HuH-7 (cell line): ENCODE results near the gene GRAMD1A.
"Not testable (repeated sequence)": the region's sequence is repeated elsewhere in the genome, so short reads cannot be mapped to it uniquely, and the experiment has no call there.

Experiments
- DNase-seq: peaks from one replicate; pipeline ENCODE4 v3.0.0; 2011; ENCODE audit warnings: low spot score

Gene GRAMD1A

DNA sequence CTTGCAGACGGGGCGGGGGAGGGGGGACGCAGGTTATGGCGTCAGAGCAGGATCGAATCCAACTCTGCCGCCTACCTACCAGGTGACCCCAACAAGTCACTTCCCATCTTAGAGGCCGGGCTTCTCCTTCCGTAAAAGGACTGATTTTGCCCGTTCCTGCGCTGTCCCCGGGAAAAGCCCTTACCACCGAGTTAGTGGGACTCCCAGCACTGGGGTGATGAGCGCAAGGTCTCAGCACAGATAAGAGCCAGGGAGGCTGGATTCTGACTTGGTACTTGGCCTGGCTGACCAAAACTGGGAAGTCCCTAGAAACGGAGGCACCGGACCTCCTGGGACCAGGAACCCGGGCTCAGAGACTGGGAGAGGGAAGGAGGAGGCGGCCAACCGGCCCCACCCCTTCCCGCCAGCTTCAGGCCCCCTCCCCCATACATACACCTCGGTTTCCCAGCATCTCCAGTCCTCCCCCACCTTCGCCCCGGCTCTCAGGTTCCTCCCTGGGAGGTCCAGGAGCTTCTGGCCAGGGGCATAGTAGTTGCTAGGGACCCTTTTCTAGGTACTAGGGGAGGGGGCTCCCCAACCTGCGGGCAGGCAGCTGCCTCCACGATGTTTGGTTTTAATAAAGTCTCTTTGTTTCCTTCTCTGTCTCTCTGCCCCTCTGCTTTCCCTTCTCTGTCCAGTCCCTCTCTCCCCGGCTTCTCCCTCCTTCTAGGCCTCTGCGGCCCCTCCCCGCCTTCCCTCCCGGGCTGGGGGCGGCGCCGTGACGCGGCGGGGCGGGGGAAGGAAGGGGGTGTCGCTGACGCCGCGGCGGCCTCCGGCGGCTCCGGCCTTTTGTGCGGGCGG is at the start of gene GRAMD1A:
TSS of gene GRAMD1A (plus strand) at position 826 of the 840 bp plus-strand sequence. CDS start 156 bp downstream, outside the sequence.
- DNase-seq, result peak; percentile 90

DNA sequence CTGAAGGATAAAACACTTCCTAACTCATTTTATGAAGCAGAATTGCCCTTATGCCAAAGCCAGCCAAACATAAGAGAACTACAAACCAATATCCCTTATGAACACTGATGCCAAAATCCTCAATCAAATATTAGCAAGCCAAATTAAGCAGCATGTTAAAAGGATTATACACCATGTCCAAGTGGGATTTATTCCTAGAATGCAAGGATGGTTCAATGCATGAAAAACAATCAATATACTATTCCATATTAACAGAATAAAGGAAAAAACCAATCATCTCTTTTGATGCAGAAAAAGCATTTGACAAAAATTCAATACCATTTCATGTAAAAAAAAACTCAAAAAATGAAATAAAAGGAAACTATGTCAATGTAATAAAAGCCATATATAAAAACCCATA is 47.0 kb upstream of the GRAMD1A start:
- no peak for DNase-seq

GRCh38 chr19:34957830-34958751 is 42.0 kb upstream of the GRAMD1A start:
- no peak for DNase-seq

- DNase-seq, result no peak
Observed at GRCh38 chr19:34959021-34959420, 41.1 kb upstream of the GRAMD1A start.

DNA sequence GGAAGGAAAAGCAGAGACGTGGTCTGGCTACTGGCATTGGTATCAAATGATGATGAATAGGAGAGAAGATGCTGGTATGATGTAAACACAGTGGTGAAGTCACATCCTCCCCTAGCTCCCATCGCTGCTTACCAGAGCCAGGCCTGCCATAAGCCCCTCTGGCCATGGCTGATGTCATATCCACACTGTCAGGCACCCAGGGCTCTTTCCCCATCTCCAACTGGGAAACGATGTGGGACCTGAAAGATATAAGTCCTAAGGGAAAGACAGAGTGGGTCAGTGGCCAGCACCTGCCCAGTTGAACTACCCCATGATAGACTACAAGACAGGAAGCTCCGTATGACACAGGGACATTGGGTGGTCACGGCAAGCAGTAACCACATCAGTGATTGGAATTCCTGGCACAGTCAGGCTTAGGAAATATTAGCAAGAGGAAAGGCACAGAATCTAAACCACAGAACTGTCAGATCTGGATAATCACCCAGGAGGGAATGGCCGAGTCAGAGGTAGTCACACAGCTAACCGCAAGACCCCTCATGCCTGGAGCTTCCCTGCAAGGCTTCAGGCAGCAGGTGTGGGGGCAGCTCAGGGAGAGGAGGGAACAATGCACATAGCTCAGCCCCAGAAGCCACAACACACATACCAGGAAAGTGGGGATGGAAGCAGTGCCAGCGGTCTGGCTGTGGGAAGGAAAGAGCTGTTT is 39.9 kb upstream of the GRAMD1A start:
- DNase-seq, result no peak

DNA sequence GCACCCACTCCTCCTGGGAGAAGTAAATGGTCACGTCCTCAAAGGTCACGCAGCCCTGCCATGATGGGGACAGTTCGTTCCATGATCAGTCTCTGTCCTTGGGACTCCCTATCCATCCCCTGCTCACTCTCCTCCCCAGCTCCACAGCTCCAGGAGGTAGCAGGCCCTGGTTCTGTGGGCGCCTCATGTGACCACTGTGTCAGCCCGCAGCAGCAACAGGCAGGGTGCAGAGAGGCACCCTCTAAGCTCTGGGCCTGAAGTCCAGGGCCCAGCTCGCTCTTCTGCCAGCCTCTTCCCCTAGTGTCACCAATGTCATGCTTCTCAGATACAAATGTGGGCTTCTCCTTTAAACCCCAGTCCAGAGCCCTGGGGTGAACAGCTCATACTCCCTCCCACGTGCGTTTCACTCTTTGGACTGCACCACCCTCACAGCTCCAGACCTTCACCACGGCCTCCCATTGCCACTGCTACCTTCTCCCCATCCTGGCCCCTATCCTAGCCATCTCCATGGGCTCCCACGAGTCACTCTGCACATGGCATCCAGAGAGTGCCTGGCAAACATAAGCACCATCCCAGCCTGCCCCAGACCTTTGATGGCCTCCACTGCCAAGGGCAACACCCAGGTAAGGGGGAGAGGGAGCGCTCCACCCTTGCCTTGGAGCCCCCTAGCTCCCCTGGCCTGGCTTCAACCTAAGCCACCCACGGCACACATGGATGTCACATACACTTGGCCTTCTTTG is 39.0 kb upstream of the GRAMD1A start:
- no peak for DNase-seq

GRCh38 chr19:34961775-34962686 is 38.1 kb upstream of the GRAMD1A start:
- peak; percentile 37 for DNase-seq

GRCh38 chr19:34962687-34963572 is 37.2 kb upstream of the GRAMD1A start:
- DNase-seq, result peak; percentile 23

DNA sequence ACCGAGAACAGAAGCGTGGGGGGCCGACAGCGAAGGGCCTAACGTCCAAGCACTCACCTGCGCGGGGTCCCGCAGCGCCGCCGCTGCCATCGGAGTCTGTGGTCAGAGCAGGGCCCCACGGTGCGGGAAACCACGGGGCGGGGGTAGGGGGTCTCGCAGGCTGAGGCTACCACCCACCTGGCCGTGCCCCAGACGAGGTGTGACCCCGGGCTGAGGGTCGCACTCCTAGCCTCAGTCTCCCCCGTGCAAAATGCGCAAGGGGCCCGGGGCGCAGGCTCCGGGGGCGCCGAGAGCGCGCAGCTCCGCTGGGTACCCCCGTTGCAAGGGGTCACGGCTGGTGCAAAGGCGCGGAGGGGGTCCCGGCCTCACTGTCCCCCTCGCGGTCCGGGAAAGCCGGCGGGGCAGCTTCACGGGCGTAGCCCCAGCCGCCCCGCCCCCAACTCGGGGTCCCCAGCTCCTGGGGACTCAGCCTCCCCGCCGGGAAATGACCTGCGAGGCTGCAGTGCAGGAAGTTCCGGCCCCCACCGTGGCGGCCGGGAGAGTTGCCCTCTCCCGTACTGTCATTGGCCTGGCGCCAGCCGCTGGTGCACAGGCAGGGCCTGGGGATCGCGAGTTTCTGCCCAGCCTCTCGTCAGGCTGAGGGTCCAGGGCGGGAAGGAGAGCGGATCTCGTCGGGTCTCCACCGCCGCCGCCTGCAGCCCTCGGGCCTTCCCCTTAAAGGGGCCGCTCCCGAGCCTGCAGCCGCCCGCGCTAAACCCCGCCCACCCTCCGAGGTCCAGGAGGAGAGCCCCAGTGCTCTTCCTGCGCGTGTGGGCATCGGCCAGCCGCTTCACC is 36.3 kb upstream of the GRAMD1A start, which contains the start of gene ZNF792:
TSS of gene ZNF792 (minus strand) at position 657 of the 834 bp plus-strand sequence. CDS start at position 90, 567 bp downstream.
- DNase-seq, result peak; percentile 75

- DNase-seq, result no peak
Observed at GRCh38 chr19:34964598-34964997, 35.5 kb upstream of the GRAMD1A start.

DNA sequence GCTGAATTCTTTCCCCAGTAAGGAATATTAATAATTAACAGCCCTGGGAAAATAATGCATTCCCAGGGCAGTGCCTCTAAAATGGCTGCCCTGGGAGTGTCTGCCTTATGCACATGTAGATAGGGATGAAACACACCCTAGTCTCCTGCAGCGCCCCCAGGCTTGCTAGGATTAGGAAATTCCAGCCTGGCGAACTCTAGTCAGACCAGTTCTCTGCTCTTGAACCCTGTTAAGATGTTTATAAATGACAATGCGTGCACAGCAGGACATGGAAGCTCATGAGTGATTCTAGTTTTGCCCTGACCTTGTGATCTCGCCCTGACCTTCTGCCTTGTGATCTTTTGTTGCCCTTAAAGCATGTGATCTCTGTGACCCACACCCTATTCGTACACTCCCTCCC is 34.6 kb upstream of the GRAMD1A start:
- DNase-seq, result not testable (repeated sequence)

- DNase-seq, result no peak
Observed at GRCh38 chr19:34967551-34967950, 32.6 kb upstream of the GRAMD1A start.

- no peak for DNase-seq
Observed at GRCh38 chr19:34969721-34970120, 30.4 kb upstream of the GRAMD1A start.

GRCh38 chr19:34970185-34970780 is 29.8 kb upstream of the GRAMD1A start:
- DNase-seq, result not testable (repeated sequence)

DNA sequence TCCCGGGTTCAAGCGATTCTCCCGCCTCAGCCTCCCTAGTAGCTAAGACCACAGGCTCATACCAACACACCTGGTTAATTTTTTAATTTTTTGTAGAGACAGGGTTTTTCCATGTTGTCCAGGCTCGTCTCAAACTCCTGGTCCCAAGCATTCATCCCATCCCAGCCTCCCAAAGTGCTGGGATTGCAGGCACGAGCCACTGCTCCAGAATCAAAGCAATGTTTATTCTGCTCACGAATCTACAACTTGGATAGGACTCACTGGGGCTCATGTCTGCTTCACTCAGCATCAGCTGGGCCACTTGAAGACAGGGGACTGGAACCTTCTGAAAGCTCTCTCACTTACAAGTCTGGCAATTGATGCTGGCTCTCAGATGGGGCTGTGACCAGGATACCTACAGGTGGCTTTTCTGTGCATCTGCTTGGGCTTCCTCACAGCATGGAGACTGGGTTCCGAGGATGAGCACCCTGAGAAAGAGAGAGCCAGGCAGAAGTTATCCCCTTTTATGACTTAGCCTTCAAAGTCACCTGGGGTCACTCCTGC is 27.9 kb upstream of the GRAMD1A start:
- DNase-seq, result no peak

DNA sequence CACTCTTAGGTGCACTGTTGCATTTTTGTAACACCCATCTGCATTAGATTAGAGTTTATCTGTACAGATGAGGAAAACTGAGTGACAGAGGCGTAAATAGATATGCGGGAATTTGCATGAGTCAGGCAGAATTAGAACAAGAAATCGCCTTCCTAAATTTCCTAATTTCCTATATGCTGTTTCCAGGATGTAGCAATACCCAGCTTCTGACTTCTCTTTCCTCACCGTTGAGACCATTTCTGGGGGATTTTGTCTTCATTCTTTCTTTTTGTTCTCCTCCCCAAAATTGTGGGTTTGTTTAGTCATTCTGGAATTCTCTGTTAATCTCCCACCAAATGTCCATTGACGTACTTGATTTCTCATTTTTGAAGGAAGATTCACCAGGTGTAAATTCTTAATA is 25.5 kb upstream of the GRAMD1A start:
- DNase-seq, result no peak

DNA sequence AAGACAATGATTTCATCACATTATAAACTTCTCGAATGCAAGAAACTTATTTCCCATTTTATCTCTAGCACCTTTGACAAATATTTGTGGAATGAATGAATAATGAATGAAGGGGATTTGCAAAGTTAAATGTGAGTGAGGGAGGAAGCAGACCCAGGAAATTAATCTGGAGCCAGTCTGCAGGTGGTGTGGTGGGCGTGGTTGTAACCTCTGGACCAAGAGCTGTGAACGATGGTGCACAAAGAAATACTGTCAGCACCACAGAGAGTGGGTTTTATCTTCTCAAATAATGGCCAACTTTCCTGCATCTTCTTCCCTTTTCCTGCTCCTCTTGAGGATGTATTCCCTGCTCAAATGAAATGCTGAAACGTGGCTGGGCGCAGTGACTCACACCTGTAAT is 25.1 kb upstream of the GRAMD1A start:
- DNase-seq, result no peak

GRCh38 chr19:34976611-34977010 is 23.5 kb upstream of the GRAMD1A start:
- DNase-seq, result no peak
